ENCODE data around the gene OSGEP.

- TF ChIP-seq CTCF (IDR thresholded peaks at IDR 0.05), result no peak
- TF ChIP-seq POLR2A (IDR thresholded peaks at IDR 0.05), result no peak
These were observed 53.5 kb downstream of the OSGEP start for GRCh38 chr14:20400965-20401593.
